ENCODE measurements around the gene PIEZO1. TPM values are rescaled to one million over a fixed set of nuclear protein-coding genes. Genes with fewer than 3 reads are reported as not detected.
A peak's percentile ranks its signal among the peaks of the same experiment; 100 is the strongest.

PIEZO1 gene
- total and polyA plus RNA-seq, 2 donors (not counting 1 experiment from before 2014, with no cell fraction given) = 108 to 331 TPM

- DNase-seq = no peak
- 95% methylated on average over 28 of the region's 28 CpGs for WGBS (ENCODE audit: insufficient coverage)
- Histone ChIP-seq H3K27me3 (replicated peaks in 1 of 4; ENCODE audit: control extremely low read depth in 1 of 4, control insufficient read depth in 3 of 4, insufficient read depth in 4 of 4, low read length in 3 of 4) (no peaks in the 10 kb centered on the region), H4K20me1 (ENCODE audit: control insufficient read depth, insufficient read depth, low read length, poor library complexity, severe bottlenecking) (peaks cover 70% of the 10 kb centered on the region), H3K27ac (ENCODE audit: low read length in 2 of 2) (no peak overlapping the region), H3K9me3 (ENCODE audit: control extremely low read depth in 1 of 3, control insufficient read depth in 2 of 3, insufficient read depth in 1 of 3, low read length in 2 of 3) (peaks cover 0 to 15% (median 0%) of the 10 kb centered on the region in 3 donors), H2AFZ (ENCODE audit: insufficient read depth, low read depth, low read length, poor library complexity, severe bottlenecking) (no peak overlapping the region), H3K9ac (ENCODE audit: low read length) (no peak overlapping the region), H3K4me2 (replicated peaks; ENCODE audit: low read depth, low read length, poor library complexity, severe bottlenecking) (no peak overlapping the region), H3K4me1 (ENCODE audit: control insufficient read depth in 2 of 2, insufficient read depth in 2 of 2, low read length in 2 of 2) (peaks cover 0 to 16% of the 10 kb centered on the region in 2 donors), H3K4me3 (ENCODE audit: control extremely low read depth in 1 of 5, extremely low read depth in 1 of 5, insufficient read depth in 1 of 5, low read depth in 2 of 5, low read length in 4 of 5) (no peak overlapping the region), H3K79me2 (ENCODE audit: control insufficient read depth, insufficient read depth, low read length) (peaks cover 72% of the 10 kb centered on the region), H3K36me3 (replicated peaks in 1 of 2; ENCODE audit: control extremely low read depth in 1 of 2, control insufficient read depth in 1 of 2, extremely low read depth in 1 of 2, insufficient read depth in 2 of 2, low read length in 1 of 2) (peaks cover 0 to 2% of the 10 kb centered on the region in 2 experiments)
- CTCF ChIA-PET = interaction anchor here (0.9 to 6.3 kb wide), 5 partner anchors 11 to 30 kb away, joined by 3 to 34 read pairs (median 5); no protein-coding TSS in a partner anchor
- Mint-ChIP-seq H3K4me3 (no peak overlapping the region), H3K4me1 (peaks cover 21% of the 10 kb centered on the region), H3K9me3 (ENCODE audit: insufficient read depth) (no peaks in the 10 kb centered on the region), H3K27me3 (no peaks in the 10 kb centered on the region), H3K27ac (no peak overlapping the region)
- POLR2A ChIA-PET = interaction anchor here (1.4 to 1.8 kb wide), 2 partner anchors 9 to 13 kb away, joined by 3 to 4 read pairs; no protein-coding TSS in a partner anchor
- intact Hi-C loops (cut with micrococcal nuclease) = no loop called here
- ATAC-seq (ENCODE audit: low read depth) = no peak
- TF ChIP-seq EZH2 (IDR thresholded peaks at IDR 0.05; ENCODE audit: borderline replicate concordance, insufficient read depth, low read depth, low read length, poor library complexity, severe bottlenecking) = no peak
- TF ChIP-seq, protein P1, sequence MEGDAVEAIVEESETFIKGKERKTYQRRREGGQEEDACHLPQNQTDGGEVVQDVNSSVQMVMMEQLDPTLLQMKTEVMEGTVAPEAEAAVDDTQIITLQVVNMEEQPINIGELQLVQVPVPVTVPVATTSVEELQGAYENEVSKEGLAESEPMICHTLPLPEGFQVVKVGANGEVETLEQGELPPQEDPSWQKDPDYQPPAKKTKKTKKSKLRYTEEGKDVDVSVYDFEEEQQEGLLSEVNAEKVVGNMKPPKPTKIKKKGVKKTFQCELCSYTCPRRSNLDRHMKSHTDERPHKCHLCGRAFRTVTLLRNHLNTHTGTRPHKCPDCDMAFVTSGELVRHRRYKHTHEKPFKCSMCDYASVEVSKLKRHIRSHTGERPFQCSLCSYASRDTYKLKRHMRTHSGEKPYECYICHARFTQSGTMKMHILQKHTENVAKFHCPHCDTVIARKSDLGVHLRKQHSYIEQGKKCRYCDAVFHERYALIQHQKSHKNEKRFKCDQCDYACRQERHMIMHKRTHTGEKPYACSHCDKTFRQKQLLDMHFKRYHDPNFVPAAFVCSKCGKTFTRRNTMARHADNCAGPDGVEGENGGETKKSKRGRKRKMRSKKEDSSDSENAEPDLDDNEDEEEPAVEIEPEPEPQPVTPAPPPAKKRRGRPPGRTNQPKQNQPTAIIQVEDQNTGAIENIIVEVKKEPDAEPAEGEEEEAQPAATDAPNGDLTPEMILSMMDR (IDR thresholded peaks at IDR 0.05) = no peak
Observed at GRCh38 chr16:88754109-88754911, 30.7 kb downstream of the PIEZO1 start.

DNA sequence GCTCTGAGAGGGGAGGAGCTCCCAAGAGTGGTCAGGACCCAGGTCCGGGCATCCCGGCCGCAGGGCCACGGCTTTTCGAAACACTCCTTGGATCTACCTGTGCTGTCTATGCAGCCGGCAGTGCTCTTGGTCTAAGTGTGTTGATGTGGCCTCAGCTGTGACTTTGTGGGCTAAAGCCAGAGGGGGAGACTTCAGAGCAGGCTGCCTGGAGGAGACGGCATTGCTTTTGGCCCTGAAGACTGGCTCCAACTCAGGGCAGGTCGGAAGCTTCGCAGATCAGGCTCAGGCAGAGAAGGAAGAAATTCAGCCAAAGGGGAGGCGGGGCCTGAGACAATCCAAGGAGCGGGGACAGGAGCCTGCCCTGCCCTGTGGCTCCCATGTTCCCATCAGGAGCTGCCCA is 31.4 kb downstream of the PIEZO1 start:
- peaks cover 66% of the 10 kb centered on the region for H4K20me1 ChIP-seq (ENCODE audit: control insufficient read depth, insufficient read depth, low read length, poor library complexity, severe bottlenecking)
- Mint-ChIP-seq H3K27ac (peak overlapping the region; percentile 68), H3K27me3 (no peaks in the 10 kb centered on the region), H3K4me3 (no peak overlapping the region), H3K9me3 (ENCODE audit: insufficient read depth) (no peaks in the 10 kb centered on the region), H3K4me1 (peaks cover 18% of the 10 kb centered on the region)
- H3K27ac ChIP-seq (ENCODE audit: low read length in 2 of 2) = no peak overlapping the region
- peaks cover 65% of the 10 kb centered on the region for H3K79me2 ChIP-seq (ENCODE audit: control insufficient read depth, insufficient read depth, low read length)
- intact Hi-C loops (cut with micrococcal nuclease) = no loop called here
- ChIA-PET CTCF (interaction anchor here (0.9 to 6.3 kb wide), 5 partner anchors 10 to 31 kb away, joined by 3 to 34 read pairs (median 5); no protein-coding TSS in a partner anchor), POLR2A (interaction anchor here (1.8 kb wide), 1 partner anchor 9 kb away, joined by 4 read pairs; no protein-coding TSS in a partner anchor)
- peaks cover 0 to 16% of the 10 kb centered on the region in 2 donors for H3K4me1 ChIP-seq (ENCODE audit: control insufficient read depth in 2 of 2, insufficient read depth in 2 of 2, low read length in 2 of 2)
- no peak overlapping the region for H3K9ac ChIP-seq (ENCODE audit: low read length)
- no peak for ATAC-seq (ENCODE audit: low read depth)
- TF ChIP-seq, protein P1 (IDR thresholded peaks at IDR 0.05) = no peak
- TF ChIP-seq EZH2 (IDR thresholded peaks at IDR 0.05; ENCODE audit: borderline replicate concordance, insufficient read depth, low read depth, low read length, poor library complexity, severe bottlenecking) = no peak
- H3K4me3 ChIP-seq (ENCODE audit: control extremely low read depth in 1 of 5, extremely low read depth in 1 of 5, insufficient read depth in 1 of 5, low read depth in 2 of 5, low read length in 4 of 5) = no peak overlapping the region
- WGBS (ENCODE audit: insufficient coverage) = 93% methylated on average over 11 of the region's 11 CpGs
- peaks cover 0 to 2% of the 10 kb centered on the region in 2 experiments for H3K36me3 ChIP-seq (replicated peaks in 1 of 2; ENCODE audit: control extremely low read depth in 1 of 2, control insufficient read depth in 1 of 2, extremely low read depth in 1 of 2, insufficient read depth in 2 of 2, low read length in 1 of 2)
- no peak overlapping the region for H3K4me2 ChIP-seq (replicated peaks; ENCODE audit: low read depth, low read length, poor library complexity, severe bottlenecking)
- no peak for DNase-seq
- peaks cover 0 to 10% (median 0%) of the 10 kb centered on the region in 3 donors for H3K9me3 ChIP-seq (ENCODE audit: control extremely low read depth in 1 of 3, control insufficient read depth in 2 of 3, insufficient read depth in 1 of 3, low read length in 2 of 3)
- H2AFZ ChIP-seq (ENCODE audit: insufficient read depth, low read depth, low read length, poor library complexity, severe bottlenecking) = no peak overlapping the region
- H3K27me3 ChIP-seq (replicated peaks in 1 of 4; ENCODE audit: control extremely low read depth in 1 of 4, control insufficient read depth in 3 of 4, insufficient read depth in 4 of 4, low read length in 3 of 4) = no peaks in the 10 kb centered on the region

Measured in B cell (primary cell).